ENCODE data around the gene RYR1. TPM values are rescaled to one million over a fixed set of nuclear protein-coding genes. Genes with fewer than 3 reads are reported as not detected.

RYR1 gene
- polyA plus RNA-seq, 6 donors from 2014 or later, result 0.01 to 0.04 (median 0.03) TPM; not detected in 3

- ATAC-seq (ENCODE audit: low read depth in 2 of 2), result no peak
- H3K27me3 Mint-ChIP-seq, result peaks cover 12 to 49% (median 38%) of the 10 kb centered on the region in 3 donors
- H3K4me3 Mint-ChIP-seq, result no peak overlapping the region
- H3K9me3 Mint-ChIP-seq, result peaks cover 0 to 3% (median 0%) of the 10 kb centered on the region in 7 donors
- peaks cover 3 to 5% (median 5%) of the 10 kb centered on the region in 3 donors for H3K4me1 Mint-ChIP-seq
- no peaks in the 10 kb centered on the region for H3K36me3 Mint-ChIP-seq
- H3K27ac Mint-ChIP-seq, result peak overlapping the region in 1 of 6 donors; percentile 42
- no peak for DNase-seq
These were observed 9.2 kb downstream of the RYR1 start for GRCh38 chr19:38442736-38443135.

- H3K9me3 Mint-ChIP-seq, result peaks cover 0 to 6% (median 0%) of the 10 kb centered on the region in 7 donors
- no peak overlapping the region for H3K27ac Mint-ChIP-seq
- ATAC-seq (ENCODE audit: low read depth in 2 of 2) (no peak), DNase-seq (no peak)
- H3K36me3 Mint-ChIP-seq, result peaks cover 0 to under 1% of the 10 kb centered on the region in 2 donors
- peaks cover 3 to 5% (median 5%) of the 10 kb centered on the region in 3 donors for H3K4me1 Mint-ChIP-seq
- peaks cover 8 to 42% (median 32%) of the 10 kb centered on the region in 3 donors for H3K27me3 Mint-ChIP-seq
- no peak overlapping the region for H3K4me3 Mint-ChIP-seq
These were observed 10.0 kb downstream of the RYR1 start for GRCh38 chr19:38443458-38443999.

- ATAC-seq (ENCODE audit: low read depth in 2 of 2) (no peak), DNase-seq (no peak)
- H3K4me1 Mint-ChIP-seq, result peaks cover 3 to 5% (median 5%) of the 10 kb centered on the region in 3 donors
- H3K9me3 Mint-ChIP-seq, result peaks cover 1 to 6% (median 3%) of the 10 kb centered on the region in 7 donors
- H3K36me3 Mint-ChIP-seq, result peaks cover 0 to 5% of the 10 kb centered on the region in 2 donors
- no peak overlapping the region for H3K27ac Mint-ChIP-seq
- H3K4me3 Mint-ChIP-seq, result no peak overlapping the region
- H3K27me3 Mint-ChIP-seq, result peaks cover 8 to 43% (median 37%) of the 10 kb centered on the region in 3 donors
These were observed 10.5 kb downstream of the RYR1 start for GRCh38 chr19:38444026-38444425.

GRCh38 chr19:38445362-38445761, 11.9 kb downstream of the RYR1 start:
- no peak for ATAC-seq (ENCODE audit: low read depth in 2 of 2)
- no peak overlapping the region for H3K27ac Mint-ChIP-seq
- peaks cover 5 to 11% (median 9%) of the 10 kb centered on the region in 7 donors for H3K9me3 Mint-ChIP-seq
- H3K4me3 Mint-ChIP-seq, result no peak overlapping the region
- peaks cover 3 to 5% (median 5%) of the 10 kb centered on the region in 3 donors for H3K4me1 Mint-ChIP-seq
- H3K36me3 Mint-ChIP-seq, result peaks cover 0 to 12% of the 10 kb centered on the region in 2 donors
- H3K27me3 Mint-ChIP-seq, result peaks cover 8 to 50% (median 47%) of the 10 kb centered on the region in 3 donors
- DNase-seq, result no peak

- Mint-ChIP-seq H3K27me3 (peaks cover 3 to 44% (median 35%) of the 10 kb centered on the region in 3 donors), H3K27ac (no peak overlapping the region), H3K36me3 (peaks cover 0 to 12% of the 10 kb centered on the region in 2 donors), H3K4me3 (no peak overlapping the region), H3K4me1 (no peaks in the 10 kb centered on the region), H3K9me3 (peaks cover 5 to 13% (median 9%) of the 10 kb centered on the region in 7 donors)
- DNase-seq (no peak), ATAC-seq (ENCODE audit: low read depth in 2 of 2) (no peak)
These were observed 14.7 kb downstream of the RYR1 start for GRCh38 chr19:38448225-38448624.

- ATAC-seq (ENCODE audit: low read depth in 2 of 2) (no peak), DNase-seq (no peak)
- H3K4me3 Mint-ChIP-seq, result no peak overlapping the region
- peaks cover 0 to 12% of the 10 kb centered on the region in 2 donors for H3K36me3 Mint-ChIP-seq
- no peak overlapping the region for H3K27ac Mint-ChIP-seq
- H3K9me3 Mint-ChIP-seq, result peaks cover 5 to 14% (median 9%) of the 10 kb centered on the region in 7 donors
- peaks cover 3 to 32% (median 27%) of the 10 kb centered on the region in 3 donors for H3K27me3 Mint-ChIP-seq
- no peaks in the 10 kb centered on the region for H3K4me1 Mint-ChIP-seq
These were observed 16.0 kb downstream of the RYR1 start for GRCh38 chr19:38449518-38449917.

GRCh38 chr19:38451036-38451435, 17.5 kb downstream of the RYR1 start:
- no peak for DNase-seq

GRCh38 chr19:38451629-38452028, 18.1 kb downstream of the RYR1 start:
- Mint-ChIP-seq H3K4me3 (no peak overlapping the region), H3K4me1 (no peaks in the 10 kb centered on the region), H3K27ac (no peak overlapping the region), H3K9me3 (peaks cover 5 to 14% (median 9%) of the 10 kb centered on the region in 7 donors), H3K36me3 (peaks cover 0 to 12% of the 10 kb centered on the region in 2 donors), H3K27me3 (peaks cover 0 to 16% (median 15%) of the 10 kb centered on the region in 3 donors)
- DNase-seq, result no peak
- no peak for ATAC-seq (ENCODE audit: low read depth in 2 of 2)

More at GRCh38 chr19:38451036-38451435, 17.5 kb downstream of the RYR1 start:
- peaks cover 5 to 14% (median 10%) of the 10 kb centered on the region in 7 donors for H3K9me3 Mint-ChIP-seq
- H3K27ac Mint-ChIP-seq, result no peak overlapping the region
- H3K4me1 Mint-ChIP-seq, result no peaks in the 10 kb centered on the region
- peaks cover 0 to 21% (median 16%) of the 10 kb centered on the region in 3 donors for H3K27me3 Mint-ChIP-seq
- no peak for ATAC-seq (ENCODE audit: low read depth in 2 of 2)
- peaks cover 0 to 12% of the 10 kb centered on the region in 2 donors for H3K36me3 Mint-ChIP-seq
- H3K4me3 Mint-ChIP-seq, result no peak overlapping the region

- Mint-ChIP-seq H3K4me3 (no peak overlapping the region), H3K36me3 (peaks cover 0 to 12% of the 10 kb centered on the region in 2 donors), H3K27ac (peak overlapping the region in 1 of 6 donors; percentile 31), H3K4me1 (peaks cover 0 to 1% (median 0%) of the 10 kb centered on the region in 3 donors), H3K27me3 (peaks cover 0 to 23% (median 16%) of the 10 kb centered on the region in 3 donors), H3K9me3 (peaks cover 5 to 14% (median 9%) of the 10 kb centered on the region in 7 donors)
- DNase-seq, result no peak
- no peak for ATAC-seq (ENCODE audit: low read depth in 2 of 2)
These were observed 19.2 kb downstream of the RYR1 start for GRCh38 chr19:38452430-38453366.

GRCh38 chr19:38453596-38453995, 20.1 kb downstream of the RYR1 start:
- Mint-ChIP-seq H3K4me3 (no peak overlapping the region), H3K4me1 (peaks cover 0 to 2% (median 0%) of the 10 kb centered on the region in 3 donors), H3K9me3 (peaks cover 4 to 14% (median 9%) of the 10 kb centered on the region in 7 donors), H3K27ac (no peak overlapping the region), H3K27me3 (peaks cover 0 to 27% (median 14%) of the 10 kb centered on the region in 3 donors), H3K36me3 (peaks cover 0 to 11% of the 10 kb centered on the region in 2 donors)
- DNase-seq (no peak), ATAC-seq (ENCODE audit: low read depth in 2 of 2) (no peak)

GRCh38 chr19:38455031-38455430, 21.5 kb downstream of the RYR1 start:
- Mint-ChIP-seq H3K36me3 (no peaks in the 10 kb centered on the region), H3K27me3 (peaks cover 7 to 33% (median 12%) of the 10 kb centered on the region in 3 donors)

GRCh38 chr19:38457202-38457601, 23.7 kb downstream of the RYR1 start:
- DNase-seq, result no peak
- ATAC-seq (ENCODE audit: low read depth in 2 of 2), result no peak
- Mint-ChIP-seq H3K36me3 (no peaks in the 10 kb centered on the region), H3K4me1 (peaks cover 0 to 2% (median 0%) of the 10 kb centered on the region in 3 donors), H3K27me3 (peaks cover 9 to 32% (median 18%) of the 10 kb centered on the region in 3 donors), H3K4me3 (no peak overlapping the region), H3K27ac (no peak overlapping the region), H3K9me3 (peaks cover 0 to 7% (median 0%) of the 10 kb centered on the region in 7 donors)

More at GRCh38 chr19:38455031-38455430, 21.5 kb downstream of the RYR1 start:
- peak overlapping the region in 1 of 8 donors; percentile 23 for H3K4me3 Mint-ChIP-seq
- no peak for ATAC-seq (ENCODE audit: low read depth in 2 of 2)
- H3K4me1 Mint-ChIP-seq, result peaks cover 0 to 2% (median 0%) of the 10 kb centered on the region in 3 donors
- peak overlapping the region in 1 of 6 donors; percentile 68 for H3K27ac Mint-ChIP-seq
- peaks cover 0 to 8% (median 1%) of the 10 kb centered on the region in 7 donors for H3K9me3 Mint-ChIP-seq
- no peak for DNase-seq

Data from naive B cell (primary cell).